ENCODE results near the gene SLC50A1. TPM values are rescaled to one million over a fixed set of nuclear protein-coding genes. Genes with fewer than 3 reads are reported as not detected.
A peak's percentile ranks its signal among the peaks of the same experiment; 100 is the strongest.
"Not testable (repeated sequence)": the region's sequence is repeated elsewhere in the genome, so short reads cannot be mapped to it uniquely, and the experiment has no call there.

The SLC50A1 gene
- total RNA-seq, 1 experiment from 2014 or later: 57.4 TPM

DNA sequence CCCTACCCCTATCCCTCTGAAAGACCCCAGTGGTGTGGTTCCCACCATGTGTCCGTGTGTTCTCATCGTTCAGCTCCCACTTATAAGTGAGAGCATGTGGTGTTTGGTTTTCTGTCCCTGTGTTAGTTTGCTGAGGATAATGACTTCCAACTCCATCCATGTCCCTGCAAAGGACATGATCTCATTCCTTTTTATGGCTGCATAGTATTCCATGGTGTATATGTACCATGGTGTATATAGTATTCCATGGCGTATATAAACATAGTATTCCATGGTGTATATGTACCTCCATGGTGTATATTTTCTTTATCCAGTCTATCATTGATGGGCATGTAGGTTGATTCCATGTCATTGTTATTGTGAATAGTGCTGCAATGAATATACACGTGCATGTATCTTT lies 28.1 kb downstream of the SLC50A1 start:
- in situ Hi-C loops (cut with HindIII; ENCODE audit: low pct_unique_long_range_greater_than_20kb, low sequenced_read_pairs): not testable (repeated sequence)

DNA sequence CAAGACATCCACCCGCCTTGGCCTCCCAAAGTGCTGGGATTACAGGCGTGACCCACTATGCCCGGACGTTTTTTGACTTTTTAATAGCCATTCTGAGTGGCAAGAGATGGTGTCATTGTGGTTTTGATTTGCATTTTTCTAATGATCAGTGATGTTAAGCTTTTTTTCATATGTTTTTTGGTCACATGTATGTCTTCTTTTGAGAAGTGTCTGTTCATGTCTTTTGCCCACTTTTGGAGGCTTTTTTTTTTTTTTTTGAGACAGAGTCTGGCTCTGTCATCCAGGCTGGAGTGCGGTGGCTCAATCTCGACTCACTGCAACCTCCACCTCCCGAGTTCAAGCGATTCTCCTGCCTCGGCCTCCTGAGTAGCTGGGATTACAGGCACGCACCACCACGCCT lies 29.0 kb downstream of the SLC50A1 start:
- in situ Hi-C loops (cut with HindIII; ENCODE audit: low pct_unique_long_range_greater_than_20kb, low sequenced_read_pairs); DNase-seq (ENCODE audit: low read depth, low spot score): not testable (repeated sequence)

More for the DNA sequence above, 28.1 kb downstream of the SLC50A1 start:
- DNase-seq (ENCODE audit: low read depth, low spot score): not testable (repeated sequence)

DNA sequence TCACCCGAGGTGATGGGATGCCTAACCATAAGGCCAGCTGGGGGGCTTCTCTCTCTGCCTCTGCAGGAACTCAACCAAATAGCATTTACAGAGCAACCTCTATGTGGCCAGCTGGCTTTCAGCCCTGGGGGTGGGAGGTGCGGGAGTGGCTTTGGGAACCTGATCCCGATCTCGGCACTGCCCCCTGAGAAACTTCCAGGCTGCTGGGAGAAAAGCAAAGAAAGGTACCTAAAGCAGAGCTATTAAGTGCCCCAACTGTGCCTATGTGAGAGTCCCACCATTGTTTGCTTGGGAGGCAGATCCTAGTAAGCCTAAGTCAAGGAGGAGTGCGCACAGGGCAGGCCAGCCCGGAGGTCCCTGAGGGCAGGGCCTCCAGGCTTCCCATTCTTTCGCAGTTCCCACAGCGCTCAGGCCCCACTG lies 30.4 kb downstream of the SLC50A1 start:
- in situ Hi-C loops (cut with HindIII; ENCODE audit: low pct_unique_long_range_greater_than_20kb, low sequenced_read_pairs): no loop called here
- DNase-seq (ENCODE audit: low read depth, low spot score): no peak

DNA sequence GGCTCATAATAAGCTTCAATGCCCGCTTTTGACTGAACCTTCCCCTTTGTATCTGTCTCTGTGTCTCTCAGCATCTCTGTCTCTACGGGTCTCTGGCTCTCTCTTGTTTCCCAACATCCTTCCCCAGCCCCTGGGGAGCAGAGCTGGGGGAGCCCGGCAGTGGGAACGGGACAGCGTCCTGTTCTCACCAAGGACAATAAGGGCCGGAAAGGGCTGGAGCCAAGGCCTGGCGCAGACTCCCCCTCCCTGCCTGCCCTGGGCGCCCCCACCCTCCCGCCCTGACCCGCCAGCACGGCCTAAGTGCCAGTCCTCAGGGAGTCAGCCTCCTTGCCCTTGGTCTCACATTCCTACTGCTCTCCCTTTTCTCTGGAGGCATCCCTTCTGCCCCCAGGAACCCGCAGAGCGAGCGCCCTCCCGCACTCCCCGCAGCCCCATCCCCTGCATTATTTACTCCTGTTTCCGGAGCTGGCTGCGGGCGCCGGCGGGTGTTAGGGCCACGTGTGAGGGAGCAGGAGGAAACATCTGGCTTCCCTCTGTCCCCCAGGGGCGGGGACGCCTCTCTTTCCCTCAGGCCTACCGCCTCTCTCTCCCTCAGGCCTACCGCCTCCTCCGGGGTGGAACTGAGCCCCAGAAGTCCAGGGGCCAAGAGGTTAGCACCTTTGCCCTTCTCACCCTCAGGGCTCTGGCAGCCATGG lies 31.0 kb downstream of the SLC50A1 start:
- DNase-seq (ENCODE audit: low read depth, low spot score): no peak
- in situ Hi-C loops (cut with HindIII; ENCODE audit: low pct_unique_long_range_greater_than_20kb, low sequenced_read_pairs): no loop called here

DNA sequence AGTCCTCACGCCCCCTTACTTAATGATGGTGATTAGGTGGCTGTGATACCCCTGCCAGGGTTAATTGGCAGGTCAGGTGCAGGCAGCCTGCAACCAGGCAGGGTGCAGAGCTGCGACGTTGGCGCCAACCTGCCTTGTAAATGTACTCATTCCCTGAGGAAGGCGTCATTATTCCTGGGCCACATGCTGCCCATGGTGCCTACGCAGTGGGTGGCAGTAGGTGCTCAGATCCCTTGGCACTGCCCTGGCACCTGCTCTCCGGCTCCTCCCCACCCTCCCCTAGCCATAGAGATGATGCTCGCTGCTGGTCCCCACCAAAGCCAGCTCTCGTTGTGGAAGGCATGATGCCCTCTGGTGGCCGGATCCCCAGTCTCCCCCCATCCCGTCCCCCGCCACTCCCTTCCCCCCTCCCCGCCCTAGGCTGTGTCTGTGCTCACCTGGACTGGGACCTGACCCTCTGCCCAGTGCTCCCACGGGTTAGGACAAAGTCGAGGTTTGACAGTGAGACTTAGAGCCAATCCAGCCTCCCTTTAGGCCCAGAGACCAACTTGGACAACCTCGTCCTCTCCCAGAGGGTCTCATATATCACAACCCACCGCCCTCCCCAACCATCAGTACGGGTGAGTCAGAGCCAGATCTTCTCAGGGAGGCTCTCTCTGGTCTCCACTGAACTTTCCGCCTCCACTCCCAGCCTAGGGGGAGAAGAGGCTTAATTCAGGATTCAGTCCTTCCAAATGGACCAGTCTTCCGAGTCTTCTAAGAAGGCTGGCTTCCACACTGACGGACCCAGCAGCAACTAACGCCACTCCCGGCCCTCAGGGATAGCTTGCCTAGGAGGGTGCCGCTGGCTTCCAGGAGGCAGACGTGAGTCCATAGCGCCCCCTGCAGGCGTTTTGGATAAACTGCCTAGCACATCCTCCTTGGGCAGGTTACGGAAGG lies 31.8 kb downstream of the SLC50A1 start:
- in situ Hi-C loops (cut with HindIII; ENCODE audit: low pct_unique_long_range_greater_than_20kb, low sequenced_read_pairs): no loop called here
- DNase-seq (ENCODE audit: low read depth, low spot score): peak; percentile 92

DNA sequence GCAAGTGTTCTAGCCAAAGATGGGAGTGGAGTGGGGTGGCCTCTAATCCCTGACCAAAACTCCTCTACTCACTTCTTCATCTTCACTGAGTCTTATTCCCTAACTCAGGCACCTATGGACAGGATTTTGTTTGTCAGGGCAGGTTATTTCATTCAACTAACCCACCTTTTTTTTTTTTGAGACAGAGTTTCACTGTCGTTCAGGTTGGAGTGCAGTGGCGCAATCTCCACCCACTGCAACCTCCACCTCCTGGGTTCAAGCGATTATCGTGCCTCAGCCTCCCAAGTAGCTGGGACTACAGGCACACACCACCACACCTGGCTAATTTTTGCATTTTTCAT lies 32.4 kb downstream of the SLC50A1 start:
- DNase-seq (ENCODE audit: low read depth, low spot score); in situ Hi-C loops (cut with HindIII; ENCODE audit: low pct_unique_long_range_greater_than_20kb, low sequenced_read_pairs): not testable (repeated sequence)

DNA sequence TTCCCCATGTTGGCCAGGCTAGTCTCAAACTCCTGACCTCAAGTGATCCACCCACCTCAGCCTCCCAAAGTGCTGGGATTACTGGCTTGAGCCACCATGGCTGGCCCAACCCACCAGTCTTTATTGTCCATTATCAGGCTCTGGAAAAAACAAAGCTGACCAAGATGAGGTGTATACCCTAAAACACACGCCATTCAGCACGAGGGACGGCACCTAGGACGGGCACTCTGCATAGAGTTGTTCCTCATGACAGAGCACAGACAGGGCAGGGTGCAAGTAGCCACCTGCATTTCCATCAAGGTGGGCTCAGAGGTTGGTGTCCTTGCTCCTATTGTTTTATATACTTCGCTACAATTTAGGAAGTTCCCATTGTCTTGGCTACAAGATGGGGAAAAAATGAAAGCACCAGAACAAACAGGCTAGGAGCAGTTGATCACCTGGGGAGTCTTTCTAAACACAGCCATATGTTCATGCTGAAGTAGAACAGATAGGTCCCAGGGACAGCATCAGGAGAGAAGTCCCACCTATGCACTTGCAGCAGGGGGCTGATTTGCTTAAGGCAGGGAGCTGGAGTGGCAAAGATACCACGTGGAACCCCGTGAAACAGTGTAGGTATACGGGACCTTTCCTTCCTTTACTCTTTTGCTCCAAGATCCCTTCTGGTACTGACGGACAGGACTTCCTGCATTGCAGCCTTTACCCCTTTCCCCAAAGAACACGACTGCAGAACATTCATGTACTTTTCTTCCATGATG lies 33.0 kb downstream of the SLC50A1 start:
- in situ Hi-C loops (cut with HindIII; ENCODE audit: low pct_unique_long_range_greater_than_20kb, low sequenced_read_pairs): no loop called here
- DNase-seq (ENCODE audit: low read depth, low spot score): no peak

DNA sequence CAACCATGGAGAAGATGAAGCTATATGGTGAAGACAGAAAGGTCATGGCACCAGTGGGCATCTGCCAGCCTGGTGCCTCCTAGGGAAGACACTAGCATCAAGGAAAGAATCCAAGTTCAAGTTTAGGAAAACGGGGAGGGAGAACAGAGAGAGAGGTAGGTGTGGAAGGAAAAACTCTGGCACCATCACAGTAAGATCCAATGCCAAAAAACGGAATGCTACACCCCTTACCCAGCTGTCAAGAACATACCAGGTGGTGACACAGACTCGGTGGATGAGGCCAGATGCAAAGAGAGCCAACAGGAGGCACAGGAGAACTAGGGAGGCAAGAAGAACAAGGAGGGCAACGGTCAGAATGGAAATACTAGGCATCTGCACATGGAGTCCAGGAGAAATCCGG lies 33.9 kb downstream of the SLC50A1 start:
- in situ Hi-C loops (cut with HindIII; ENCODE audit: low pct_unique_long_range_greater_than_20kb, low sequenced_read_pairs): no loop called here
- no peak for DNase-seq (ENCODE audit: low read depth, low spot score)

DNA sequence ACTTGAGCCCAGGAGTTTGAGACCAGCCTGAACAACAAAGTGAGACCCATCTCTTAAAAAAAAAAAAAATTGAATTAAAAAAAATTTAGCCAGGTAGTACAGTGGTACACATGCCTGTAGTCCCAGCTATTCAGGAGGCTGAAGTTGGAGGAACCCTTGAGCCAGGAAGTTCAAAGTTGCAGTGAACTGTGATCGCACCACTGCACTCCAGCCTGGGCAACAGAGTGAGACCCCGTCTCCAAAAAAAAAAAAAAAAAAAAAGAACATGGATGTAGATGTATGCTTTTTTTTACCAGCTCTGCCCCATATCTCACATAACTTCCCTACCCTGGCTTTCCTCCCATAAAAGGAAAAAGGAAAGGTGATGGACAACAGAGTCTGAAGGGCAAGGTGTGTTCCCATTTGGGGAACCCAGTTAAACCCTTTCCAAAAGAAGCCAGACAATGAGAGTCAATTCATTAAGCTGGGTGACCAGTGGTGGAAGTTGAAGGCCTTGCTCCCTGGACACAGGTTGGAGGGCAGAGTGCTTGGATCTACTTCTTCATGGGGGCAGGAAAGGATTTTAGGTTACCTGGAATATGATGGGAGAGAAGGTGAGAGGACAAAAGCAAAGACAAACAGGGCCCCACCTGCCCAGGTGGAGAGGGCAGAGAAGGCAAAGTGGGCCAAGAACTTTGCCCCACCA lies 34.6 kb downstream of the SLC50A1 start:
- DNase-seq (ENCODE audit: low read depth, low spot score): no peak
- in situ Hi-C loops (cut with HindIII; ENCODE audit: low pct_unique_long_range_greater_than_20kb, low sequenced_read_pairs): no loop called here

DNA sequence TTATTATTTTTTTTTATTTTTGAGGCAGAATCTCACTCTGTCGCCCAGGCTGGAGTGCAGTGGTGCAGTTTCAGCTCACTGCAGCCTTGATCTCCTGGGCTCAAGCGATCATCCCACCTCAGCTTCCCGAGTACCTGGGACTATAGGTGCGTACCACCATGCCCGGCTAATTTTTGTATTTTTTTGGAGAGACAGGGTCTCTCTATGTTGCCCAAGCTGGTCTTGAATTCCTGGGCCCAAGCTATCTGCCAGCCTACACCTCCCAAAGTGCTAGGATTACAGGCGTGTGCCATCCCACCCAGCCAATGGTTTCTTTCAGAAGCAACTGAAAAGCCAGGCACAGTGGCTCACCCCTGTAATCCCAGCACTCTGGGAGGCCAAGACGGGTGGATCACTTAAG lies 35.2 kb downstream of the SLC50A1 start:
- in situ Hi-C loops (cut with HindIII; ENCODE audit: low pct_unique_long_range_greater_than_20kb, low sequenced_read_pairs): no loop called here
- no peak for DNase-seq (ENCODE audit: low read depth, low spot score)

DNA sequence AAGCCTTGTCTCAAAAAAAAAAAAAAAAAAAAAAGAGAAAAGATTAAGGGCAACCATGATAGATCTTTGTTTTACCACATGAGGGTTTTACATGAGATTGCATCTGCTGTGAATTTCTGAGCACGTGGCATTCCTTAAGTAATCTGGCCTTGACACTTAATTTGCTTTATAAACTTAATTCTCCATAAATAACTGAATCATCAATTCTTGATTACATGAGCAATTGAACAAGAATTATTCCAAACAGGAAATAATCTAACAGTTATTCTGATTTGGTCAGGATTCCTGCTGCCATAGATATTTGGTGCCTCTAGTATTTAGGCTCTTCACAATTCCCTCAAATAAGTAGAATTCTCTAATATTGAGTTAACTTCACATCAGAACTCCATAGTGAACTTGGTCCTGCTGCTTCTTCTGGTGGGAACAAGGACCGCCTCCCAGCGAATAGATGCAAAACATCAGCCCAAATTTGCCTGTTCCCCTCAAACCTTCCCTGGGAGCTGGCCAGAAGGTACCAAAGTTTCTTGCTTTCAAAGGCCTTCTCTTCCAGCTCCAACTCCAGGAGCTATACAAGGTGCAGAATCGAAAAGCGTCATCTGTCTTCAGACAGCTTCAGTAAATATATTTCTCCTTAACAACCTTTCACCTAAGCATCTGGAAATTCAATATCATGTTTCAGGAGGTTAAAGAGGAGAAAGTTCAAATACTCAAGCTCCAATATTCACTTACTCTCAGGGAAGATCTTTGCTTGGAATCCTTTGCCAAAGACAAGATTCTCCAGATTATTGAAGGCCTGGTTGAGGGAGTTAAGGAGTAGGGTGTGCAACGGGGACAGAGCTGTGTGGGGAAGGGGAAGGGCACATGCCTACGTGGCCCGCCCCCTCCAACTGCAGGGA lies 36.4 kb downstream of the SLC50A1 start:
- DNase-seq (ENCODE audit: low read depth, low spot score): no peak
- in situ Hi-C loops (cut with HindIII; ENCODE audit: low pct_unique_long_range_greater_than_20kb, low sequenced_read_pairs): no loop called here

DNA sequence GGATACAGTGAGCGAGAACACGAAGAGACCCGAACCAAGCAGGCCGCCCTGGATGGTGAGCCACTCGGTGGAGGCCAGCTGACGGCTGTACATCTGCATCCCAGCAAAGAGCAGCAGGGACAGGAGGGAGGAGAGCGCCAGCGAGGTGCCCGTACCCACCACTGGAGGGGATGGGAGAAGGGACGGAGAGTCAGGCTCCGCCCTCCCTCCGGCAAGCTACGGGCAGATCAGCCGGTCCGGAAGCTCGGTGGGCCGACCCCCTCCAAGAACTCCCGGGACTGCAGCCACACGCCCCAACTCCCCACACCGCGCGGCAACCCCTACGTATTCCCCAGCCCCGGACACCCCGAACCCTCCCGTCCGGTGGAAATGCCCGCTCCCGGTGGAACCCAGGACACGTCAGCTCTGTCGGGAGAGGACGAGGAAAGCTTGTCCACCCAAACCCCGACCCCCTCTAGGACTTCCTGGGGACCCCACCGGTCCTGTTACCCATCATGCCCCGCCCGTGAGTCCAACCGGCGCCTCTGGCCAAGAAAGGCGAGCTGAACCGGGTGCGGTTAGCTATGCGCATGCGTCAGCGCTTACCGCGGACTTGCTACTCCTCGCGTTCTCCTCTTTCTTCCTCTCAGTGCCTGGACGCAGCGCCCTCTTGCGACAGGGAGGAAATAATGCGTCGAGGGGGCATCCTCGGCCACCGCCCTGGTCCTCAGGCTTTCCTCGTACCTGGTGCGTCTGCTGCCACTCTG lies 37.3 kb downstream of the SLC50A1 start, which contains the start of gene KRTCAP2:
KRTCAP2 (minus strand) TSS at position 573 of the 746 bp plus-strand sequence; CDS start at position 493, 80 bp downstream.
- in situ Hi-C loops (cut with HindIII; ENCODE audit: low pct_unique_long_range_greater_than_20kb, low sequenced_read_pairs): no loop called here
- peak; percentile 99 for DNase-seq (ENCODE audit: low read depth, low spot score)

DNA sequence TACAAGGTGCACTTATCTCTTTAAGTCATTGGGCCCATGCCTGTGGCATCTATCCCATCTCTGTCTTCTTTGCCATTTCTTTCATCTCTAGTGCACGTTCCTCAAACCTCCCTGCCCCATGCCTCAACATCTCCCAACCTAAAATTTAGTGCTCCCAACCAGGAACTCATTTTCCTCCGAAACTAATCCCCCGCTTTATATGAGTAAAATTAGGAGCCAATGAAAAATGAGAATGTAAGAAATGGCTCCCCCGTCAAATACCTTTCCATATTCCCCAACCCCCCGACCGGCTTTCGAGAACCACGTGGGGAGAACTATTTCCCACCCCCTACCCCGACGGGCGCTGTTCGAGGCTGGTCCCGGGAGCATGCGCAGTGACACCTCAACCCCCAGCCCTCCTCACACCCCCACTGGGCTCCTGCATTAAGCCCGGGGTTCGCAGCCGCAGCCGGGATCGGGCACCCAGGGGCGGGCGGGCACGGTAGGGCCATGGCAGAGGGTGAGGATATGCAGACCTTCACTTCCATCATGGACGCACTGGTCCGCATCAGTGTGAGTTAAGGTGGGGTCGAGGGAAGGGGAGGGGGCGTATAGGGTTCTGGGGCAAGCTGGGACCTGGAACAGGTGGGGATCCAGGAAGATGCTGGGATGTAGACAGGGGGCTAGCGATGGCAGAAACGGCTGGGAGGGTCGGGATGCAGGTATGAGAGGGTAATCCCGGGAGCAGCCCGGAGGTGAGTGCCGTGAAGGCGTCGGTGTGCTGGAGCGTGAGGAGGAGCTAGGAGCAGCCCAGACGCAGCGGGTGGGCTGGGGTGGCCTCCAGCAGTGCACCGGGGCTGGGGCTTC lies 38.0 kb downstream of the SLC50A1 start, which contains the start of gene TRIM46:
TRIM46 (plus strand) TSS at position 372 of the 846 bp plus-strand sequence; CDS start at position 490, 118 bp downstream.
- DNase-seq (ENCODE audit: low read depth, low spot score): peak; percentile 63
- in situ Hi-C loops (cut with HindIII; ENCODE audit: low pct_unique_long_range_greater_than_20kb, low sequenced_read_pairs): no loop called here

DNA sequence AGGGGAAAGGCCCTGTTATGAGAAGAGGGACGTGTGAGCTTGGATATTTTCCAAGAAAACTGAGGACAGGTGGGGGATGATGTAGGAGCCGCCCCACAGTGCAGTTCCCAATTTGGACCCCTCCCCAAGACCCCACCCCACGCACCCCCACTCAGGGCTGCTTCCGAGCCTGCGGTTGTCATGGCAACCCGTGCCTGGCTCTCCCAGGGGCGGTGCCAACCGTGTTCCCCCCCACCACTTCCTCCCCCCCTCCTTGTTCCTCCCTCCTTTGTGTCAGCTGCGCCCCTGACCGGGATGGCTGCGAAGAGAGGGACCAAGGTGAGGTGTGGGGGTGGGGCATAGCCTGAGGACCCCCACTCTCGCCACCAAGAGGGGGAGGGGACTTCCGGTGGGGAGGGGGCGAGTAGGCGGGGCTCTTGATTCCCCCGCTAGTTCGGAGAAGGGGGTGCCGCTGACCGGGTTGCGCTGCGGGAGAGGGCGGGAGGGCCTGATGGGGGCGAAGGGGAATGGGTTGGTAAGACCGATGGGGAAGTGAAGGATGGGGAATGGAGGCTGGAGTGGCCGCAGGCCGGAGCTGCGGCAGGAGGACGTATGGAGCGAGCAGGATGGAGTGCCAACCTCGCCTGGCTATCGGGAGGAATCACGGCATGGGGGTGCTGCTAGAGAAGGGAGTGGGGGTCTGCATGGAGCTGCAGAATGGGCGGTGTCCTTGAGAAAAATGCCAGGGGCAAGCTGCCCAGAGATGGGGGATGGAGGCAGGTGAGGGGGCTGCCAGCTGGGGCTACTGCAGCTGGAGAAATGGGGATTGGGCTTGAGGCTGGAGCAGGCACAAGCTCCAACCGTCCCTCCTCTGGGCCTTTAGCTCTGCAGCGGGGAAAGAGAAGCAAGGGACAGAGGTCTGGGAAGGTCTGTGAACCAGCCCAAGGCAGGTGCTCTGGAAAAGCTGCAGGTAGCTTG lies 39.0 kb downstream of the SLC50A1 start:
- DNase-seq (ENCODE audit: low read depth, low spot score): no peak
- in situ Hi-C loops (cut with HindIII; ENCODE audit: low pct_unique_long_range_greater_than_20kb, low sequenced_read_pairs): no loop called here
